SU-DHL-6 (cell line): Measurements from ENCODE around the gene RPL28.

ENCODE experiments used
- CTCF ChIP-seq: fragments of 200-600 bp; sonication (generic); IDR thresholded peaks from one replicate; pipeline ENCODE4 v1.5.1; 2017; ENCODE audit warnings: antibody characterized with exemption, mild to moderate bottlenecking, low read length, moderate library complexity; ENCODE audit not compliant: insufficient read depth, poor library complexity, severe bottlenecking
- EZH2phosphoT487 ChIP-seq: fragments of 200-600 bp; sonication (generic), shearing (Covaris generic); conservative IDR thresholded peaks from 2 replicates; pipeline ENCODE4 v1.6.1; 2018; ENCODE audit warnings: mild to moderate bottlenecking, antibody characterized with exemption, low read length, moderate library complexity, mixed read lengths

GRCh38 chr19:55362990-55363716 lies 22.6 kb upstream of the RPL28 start, which contains the start of gene GARIN5B:
- no peak for TF ChIP-seq CTCF
- TF ChIP-seq EZH2phosphoT487, result no peak
